Activated gamma-delta T cell treated with Interleukin-2 at 50 U/mL for 16 hours (primary cell): ENCODE measurements around the gene BCL7C.
A peak's percentile ranks its signal among the peaks of the same experiment; 100 is the strongest.

Experiments used
- DNase-seq: peaks from one replicate; pipeline ENCODE4 v3.0.0-alpha.2; 2020

The BCL7C gene

GRCh38 chr16:30922420-30922959, 28.6 kb upstream of the BCL7C start:
- DNase-seq: peak; percentile 100

GRCh38 chr16:30921748-30922419, 28.0 kb upstream of the BCL7C start:
- peak; percentile 91 for DNase-seq

GRCh38 chr16:30921459-30921747, 27.5 kb upstream of the BCL7C start:
- DNase-seq: no peak

DNA sequence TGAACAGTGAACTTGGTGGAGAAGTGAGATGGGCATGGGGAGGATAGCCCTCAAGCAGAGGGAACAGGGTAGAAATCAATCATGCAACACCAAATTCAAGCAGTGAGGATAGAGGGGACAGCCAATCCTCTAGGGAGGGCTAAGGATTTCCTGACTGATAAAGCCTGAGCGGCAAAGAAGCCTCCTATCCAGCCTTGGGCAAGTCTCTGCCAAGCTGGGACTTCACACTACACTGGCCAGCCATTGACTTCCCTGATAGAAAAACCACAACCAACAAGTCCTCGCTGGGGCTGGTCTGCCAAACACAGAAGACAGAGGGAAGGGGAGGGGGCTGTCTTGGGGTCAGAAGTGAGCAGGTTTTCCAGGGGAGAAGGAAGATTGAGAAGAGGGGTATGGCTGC, 27.0 kb upstream of the BCL7C start:
- DNase-seq: no peak

DNA sequence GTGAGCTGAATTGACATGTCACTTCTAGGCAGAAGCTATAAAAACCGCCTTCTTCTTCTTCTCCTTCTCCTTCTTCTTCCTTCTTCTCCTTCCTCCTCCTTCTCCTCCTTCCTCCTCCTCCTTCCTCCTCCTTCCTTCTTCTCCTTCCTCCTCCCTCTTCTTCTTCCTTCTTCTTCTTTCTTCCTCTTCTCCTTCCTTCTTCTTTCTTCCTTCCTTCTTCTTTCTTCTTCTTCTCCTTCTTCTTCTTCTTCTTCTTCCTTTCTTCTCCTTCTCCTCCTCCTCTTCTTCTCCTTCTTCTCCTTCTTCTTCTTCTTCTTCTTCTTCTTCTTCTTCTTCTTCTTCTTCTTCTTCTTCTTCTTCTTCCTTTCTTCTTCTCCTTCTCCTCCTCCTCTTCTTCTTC, 24.7 kb upstream of the BCL7C start:
- DNase-seq: no peak

GRCh38 chr16:30914830-30915229, 21.0 kb upstream of the BCL7C start:
- DNase-seq: no peak

- DNase-seq: no peak
These were observed 19.0 kb upstream of the BCL7C start for GRCh38 chr16:30912794-30913412.

GRCh38 chr16:30910427-30911029, 16.7 kb upstream of the BCL7C start:
- DNase-seq: no peak

DNA sequence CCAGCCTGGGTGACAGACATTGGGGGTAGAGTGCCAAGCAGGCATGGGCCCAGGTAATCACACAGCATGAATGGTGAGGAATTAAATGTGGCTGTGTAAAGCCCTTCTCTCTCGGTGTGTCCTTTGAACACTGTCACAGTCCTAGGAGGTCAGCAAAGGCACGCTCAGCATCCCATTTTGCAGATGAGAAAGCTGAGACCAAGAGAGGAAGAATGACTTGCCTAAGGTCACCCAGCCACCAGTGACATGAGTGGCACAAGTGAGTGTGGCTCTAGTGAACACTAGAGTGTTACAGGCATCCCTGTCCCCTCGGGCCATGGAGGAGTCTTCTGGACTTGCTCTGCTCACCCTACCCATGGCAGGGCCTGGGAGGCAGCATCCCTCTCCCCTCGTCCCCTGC, 13.2 kb upstream of the BCL7C start:
- DNase-seq: no peak

- DNase-seq: no peak
These were observed 10.4 kb upstream of the BCL7C start for GRCh38 chr16:30904114-30904780.

GRCh38 chr16:30903596-30903995, 9.7 kb upstream of the BCL7C start:
- no peak for DNase-seq

DNA sequence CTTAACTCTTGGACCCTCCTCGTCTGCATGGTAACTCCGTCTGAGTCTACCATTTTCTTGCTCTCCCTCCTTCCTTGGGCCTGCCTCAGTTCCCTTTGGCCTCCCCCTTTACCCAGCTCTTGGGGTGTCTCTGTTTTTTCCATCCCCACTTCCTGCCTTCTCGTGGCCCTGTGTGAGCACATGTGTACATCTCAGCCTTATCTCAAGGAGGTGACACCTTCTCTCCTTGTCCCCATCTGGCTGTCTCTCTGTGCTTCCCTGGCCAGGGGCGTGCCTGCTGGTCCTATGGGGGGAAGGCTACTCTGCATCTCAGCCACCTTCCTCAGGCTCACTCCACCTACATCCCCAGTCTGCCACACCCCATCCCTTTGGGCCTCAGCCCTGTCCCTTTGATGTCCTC, 9.1 kb upstream of the BCL7C start:
- no peak for DNase-seq

DNA sequence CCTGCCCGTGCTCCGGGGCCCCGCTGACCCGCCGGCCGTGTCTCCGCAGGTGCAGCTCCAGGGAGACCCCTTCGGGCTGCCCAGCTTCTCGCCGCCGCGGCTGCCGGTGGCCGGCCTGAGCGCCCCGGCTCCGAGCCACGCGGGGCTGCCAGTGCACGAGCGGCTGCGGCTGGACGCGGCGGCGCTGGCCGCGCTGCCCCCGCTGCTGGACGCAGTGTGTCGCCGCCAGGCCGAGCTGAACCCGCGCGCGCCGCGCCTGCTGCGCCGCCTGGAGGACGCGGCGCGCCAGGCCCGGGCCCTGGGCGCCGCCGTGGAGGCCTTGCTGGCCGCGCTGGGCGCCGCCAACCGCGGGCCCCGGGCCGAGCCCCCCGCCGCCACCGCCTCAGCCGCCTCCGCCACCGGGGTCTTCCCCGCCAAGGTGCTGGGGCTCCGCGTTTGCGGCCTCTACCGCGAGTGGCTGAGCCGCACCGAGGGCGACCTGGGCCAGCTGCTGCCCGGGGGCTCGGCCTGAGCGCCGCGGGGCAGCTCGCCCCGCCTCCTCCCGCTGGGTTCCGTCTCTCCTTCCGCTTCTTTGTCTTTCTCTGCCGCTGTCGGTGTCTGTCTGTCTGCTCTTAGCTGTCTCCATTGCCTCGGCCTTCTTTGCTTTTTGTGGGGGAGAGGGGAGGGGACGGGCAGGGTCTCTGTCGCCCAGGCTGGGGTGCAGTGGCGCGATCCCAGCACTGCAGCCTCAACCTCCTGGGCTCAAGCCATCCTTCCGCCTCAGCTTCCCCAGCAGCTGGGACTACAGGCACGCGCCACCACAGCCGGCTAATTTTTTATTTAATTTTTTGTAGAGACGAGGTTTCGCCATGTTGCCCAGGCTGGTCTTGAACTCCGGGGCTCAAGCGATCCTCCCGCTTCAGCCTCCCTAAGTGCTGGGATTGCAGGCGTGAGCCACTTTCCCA, 8.4 kb upstream of the BCL7C start:
- DNase-seq: peak; percentile 54

GRCh38 chr16:30901201-30902028, 7.5 kb upstream of the BCL7C start:
- no peak for DNase-seq

DNA sequence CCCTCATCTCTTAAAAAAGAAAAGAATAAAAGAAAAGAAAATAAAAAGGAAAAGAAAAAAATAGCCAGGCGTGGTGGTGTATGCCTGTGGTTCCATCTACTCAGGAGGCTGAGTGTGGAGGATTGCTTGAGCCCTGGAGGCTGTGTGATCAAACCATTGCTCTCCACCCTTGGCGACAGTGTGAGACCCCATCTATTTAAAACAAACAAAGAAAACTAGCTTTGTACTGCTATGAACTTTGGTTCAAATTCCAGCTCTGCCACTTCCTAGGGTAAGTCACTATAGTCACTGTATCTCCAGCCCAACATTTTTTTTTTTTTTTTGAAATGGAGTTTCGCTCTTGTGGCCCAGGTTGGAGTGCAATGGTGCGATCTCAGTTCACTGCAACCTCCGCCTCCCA, 6.7 kb upstream of the BCL7C start:
- no peak for DNase-seq

- DNase-seq: no peak
These were observed 5.9 kb upstream of the BCL7C start for GRCh38 chr16:30899794-30900193.

DNA sequence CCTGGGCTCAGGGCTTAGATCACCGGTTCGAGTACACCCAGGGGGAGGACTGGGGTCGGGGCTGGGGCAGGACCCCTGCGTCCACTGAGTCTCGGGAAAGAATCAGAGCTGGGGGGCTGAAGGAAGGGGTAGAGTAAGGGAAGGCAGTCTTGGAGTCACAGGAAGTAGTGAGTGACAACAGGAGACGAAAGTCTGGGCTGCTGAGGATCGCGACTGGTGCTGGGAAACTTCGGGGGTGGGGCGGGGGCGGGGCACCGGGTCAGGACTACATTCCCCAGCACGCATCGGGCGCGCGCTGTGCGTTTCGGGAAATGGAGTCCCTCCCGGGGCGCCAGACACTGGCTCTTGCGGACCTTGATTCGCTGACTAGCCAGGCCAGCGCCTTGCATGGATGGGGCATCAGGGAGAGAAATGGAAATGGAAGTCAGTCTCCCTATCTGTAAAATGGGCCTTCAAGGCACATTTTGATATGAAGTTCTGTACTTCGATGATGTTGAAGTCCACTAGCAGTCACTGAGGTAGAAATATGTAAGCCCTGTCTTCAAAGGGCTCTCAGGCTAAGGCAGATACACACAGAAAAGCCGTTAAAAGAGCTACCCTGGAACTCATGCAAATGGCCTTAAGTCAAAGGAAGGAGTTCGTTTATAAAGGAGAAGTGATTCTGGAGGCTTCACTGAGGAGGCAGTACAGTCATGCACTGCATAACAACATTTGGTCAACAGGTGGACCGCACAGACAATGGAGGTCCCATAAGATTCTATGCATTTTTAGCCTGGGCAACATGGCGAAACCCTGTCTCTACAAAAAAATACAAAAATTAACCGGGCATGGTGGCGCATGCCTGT, 3.2 kb upstream of the BCL7C start:
- DNase-seq: peak; percentile 73

DNA sequence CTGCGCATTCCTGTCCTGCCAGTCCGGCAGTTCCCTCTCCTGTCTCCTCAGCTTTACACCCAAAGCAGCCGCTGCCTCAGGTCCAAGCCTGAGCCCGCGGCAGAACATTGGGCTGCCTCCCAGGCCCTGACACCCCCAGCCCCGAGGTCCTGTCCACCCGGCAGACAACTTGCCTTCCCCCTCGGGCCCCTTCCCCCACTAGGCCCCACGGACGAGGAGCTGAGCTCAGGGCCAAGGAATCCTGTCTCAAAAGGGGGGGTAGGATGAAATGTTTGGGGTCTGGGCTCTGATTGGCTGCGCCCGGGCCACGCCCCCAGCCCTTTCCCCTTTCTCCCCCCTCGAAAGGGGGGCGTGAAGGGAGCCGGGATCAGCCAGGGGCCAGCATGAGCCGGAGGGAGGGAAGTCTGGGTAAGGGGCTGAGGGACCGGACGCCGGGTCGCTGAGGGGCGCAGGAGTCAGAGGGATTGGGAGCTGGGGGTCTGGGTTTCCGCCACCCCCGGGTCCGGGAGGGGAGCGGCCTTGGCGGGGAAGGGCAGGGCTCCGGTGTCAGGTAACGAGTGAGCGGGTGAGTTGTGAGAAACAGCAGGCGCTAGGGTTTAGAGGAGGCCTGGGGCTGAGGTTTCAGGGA, 2.5 kb upstream of the BCL7C start, which contains the start of gene CTF1:
TSS of gene CTF1 (plus strand) at position 354 of the 628 bp plus-strand sequence. CDS start at position 384, 30 bp downstream.
- no peak for DNase-seq

DNA sequence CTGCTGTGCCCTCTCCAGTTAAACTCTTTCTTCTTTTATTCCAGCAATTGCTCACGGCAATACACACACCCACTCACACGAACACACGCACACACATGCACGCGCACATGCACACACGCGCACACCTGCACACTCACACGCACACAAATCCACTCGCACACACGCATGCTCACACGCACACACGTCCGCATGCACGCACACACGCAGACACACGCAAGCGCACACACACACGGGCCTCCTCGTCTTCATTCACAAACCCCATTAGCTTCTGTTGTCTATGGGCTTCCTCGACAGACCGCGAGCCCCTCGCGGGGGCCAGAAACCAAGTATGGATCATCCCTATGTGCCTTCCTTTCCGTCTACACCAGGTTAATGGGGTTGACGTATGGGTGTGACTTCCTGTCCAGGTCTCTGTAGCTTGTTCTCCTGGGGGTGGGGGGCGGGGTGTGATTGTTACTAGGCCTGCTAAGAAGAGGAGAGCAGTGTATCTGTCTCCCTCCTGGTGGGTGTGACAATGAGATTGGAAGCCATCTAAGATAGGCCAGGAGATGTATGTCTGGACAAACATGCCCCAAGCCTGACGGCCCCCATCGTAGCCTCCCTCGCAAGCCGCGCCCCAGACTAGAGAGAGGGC, 1.9 kb upstream of the BCL7C start:
- DNase-seq: no peak
